Measurements from ENCODE around the gene FAAH2.
"Not testable (repeated sequence)": the region's sequence is repeated elsewhere in the genome, so short reads cannot be mapped to it uniquely, and the experiment has no call there.

Gene FAAH2

GRCh38 chrX:57286507-57287251 is at the start of gene FAAH2:
FAAH2 (plus strand) TSS chrX:57286706; CDS start chrX:57286826, 120 bp downstream.
- DNase-seq: no peak

GRCh38 chrX:57241967-57242366 is 44.5 kb upstream of the FAAH2 start:
- no peak for DNase-seq

GRCh38 chrX:57251965-57252364 is 34.5 kb upstream of the FAAH2 start:
- DNase-seq: no peak

GRCh38 chrX:57265126-57265525 is 21.4 kb upstream of the FAAH2 start:
- no peak for DNase-seq

GRCh38 chrX:57266275-57266674 is 20.2 kb upstream of the FAAH2 start:
- no peak for DNase-seq

GRCh38 chrX:57266871-57267270 is 19.6 kb upstream of the FAAH2 start:
- DNase-seq: no peak

- no peak for DNase-seq
Measured at GRCh38 chrX:57267308-57267707, 19.2 kb upstream of the FAAH2 start.

- no peak for DNase-seq
Measured at GRCh38 chrX:57270980-57271379, 15.5 kb upstream of the FAAH2 start.

- DNase-seq: no peak
Measured at GRCh38 chrX:57282568-57282967, 3.9 kb upstream of the FAAH2 start.

- DNase-seq: no peak
Measured at GRCh38 chrX:57285001-57285400, 1.5 kb upstream of the FAAH2 start.

GRCh38 chrX:57289089-57289488 is 2.6 kb downstream of the FAAH2 start:
- DNase-seq: no peak

- no peak for DNase-seq
Measured at GRCh38 chrX:57294961-57295360, 8.5 kb downstream of the FAAH2 start.

- DNase-seq: not testable (repeated sequence)
Measured at GRCh38 chrX:57295679-57296078, 9.2 kb downstream of the FAAH2 start.

- no peak for DNase-seq
Measured at GRCh38 chrX:57313583-57314215, 27.2 kb downstream of the FAAH2 start.

- DNase-seq: no peak
Measured at GRCh38 chrX:57329008-57329407, 42.5 kb downstream of the FAAH2 start.

GRCh38 chrX:57335790-57336189 is 49.3 kb downstream of the FAAH2 start:
- not testable (repeated sequence) for DNase-seq

GRCh38 chrX:57353472-57354132 is 67.1 kb downstream of the FAAH2 start:
- no peak for DNase-seq

GRCh38 chrX:57364145-57364544 is 77.6 kb downstream of the FAAH2 start:
- DNase-seq: no peak

GRCh38 chrX:57366430-57366829 is 79.9 kb downstream of the FAAH2 start:
- DNase-seq: no peak

GRCh38 chrX:57367649-57368048 is 81.1 kb downstream of the FAAH2 start:
- DNase-seq: no peak

- no peak for DNase-seq
Measured at GRCh38 chrX:57368158-57368557, 81.7 kb downstream of the FAAH2 start.

- DNase-seq: no peak
Measured at GRCh38 chrX:57379296-57379695, 92.8 kb downstream of the FAAH2 start.

GRCh38 chrX:57380026-57380796 is 93.7 kb downstream of the FAAH2 start:
- DNase-seq: no peak

Measured in fibroblast of skin of right quadriceps (primary cell).